ENCODE data around the gene GFOD1.

GRCh38 chr6:13404228-13404891, 83.0 kb downstream of the GFOD1 start:
- TF ChIP-seq CTCF (IDR thresholded peaks at IDR 0.05) = no peak
- TF ChIP-seq POLR2A (IDR thresholded peaks at IDR 0.05) = no peak

Data from sigmoid colon (tissue), 3 donors.